D341Med (cell line): ENCODE data around the gene UPP2.

Experiments
- DNase-seq: peaks from one replicate; pipeline ENCODE4 v3.0.0; 2012; ENCODE audit warnings: low spot score

UPP2 gene

DNA sequence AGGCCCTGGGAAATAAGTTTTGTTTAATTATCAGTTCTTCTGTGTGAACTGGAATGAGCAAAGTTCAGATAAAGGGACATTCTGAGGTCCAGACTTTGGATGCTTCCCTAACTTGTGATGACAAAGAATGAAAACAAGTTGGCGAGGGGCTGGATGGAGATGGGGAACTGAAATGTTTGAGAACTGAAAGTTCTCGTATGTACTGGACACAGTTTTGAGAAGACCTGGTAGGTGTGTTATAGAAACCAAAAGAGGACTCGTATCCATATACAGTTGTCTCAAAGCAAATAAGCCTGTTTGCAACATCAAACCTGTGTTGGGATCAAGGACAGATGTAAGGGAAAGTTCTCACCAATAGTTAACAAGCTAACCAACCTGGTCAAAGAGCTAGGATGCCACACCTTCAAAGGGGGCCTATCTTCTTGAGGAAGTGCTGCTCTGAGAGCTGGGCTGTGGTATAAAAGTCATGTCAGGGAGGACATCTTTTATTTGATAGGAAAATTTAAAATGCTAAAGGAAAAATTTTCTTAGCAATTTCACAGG is at the start of gene UPP2:
Gene UPP2 (plus strand): TSS at position 493 of the 543 bp plus-strand sequence. CDS start 188 bp downstream, outside the sequence.
- no peak for DNase-seq

GRCh38 chr2:158052761-158053160 is 48.9 kb upstream of the UPP2 start:
- DNase-seq: no peak

DNA sequence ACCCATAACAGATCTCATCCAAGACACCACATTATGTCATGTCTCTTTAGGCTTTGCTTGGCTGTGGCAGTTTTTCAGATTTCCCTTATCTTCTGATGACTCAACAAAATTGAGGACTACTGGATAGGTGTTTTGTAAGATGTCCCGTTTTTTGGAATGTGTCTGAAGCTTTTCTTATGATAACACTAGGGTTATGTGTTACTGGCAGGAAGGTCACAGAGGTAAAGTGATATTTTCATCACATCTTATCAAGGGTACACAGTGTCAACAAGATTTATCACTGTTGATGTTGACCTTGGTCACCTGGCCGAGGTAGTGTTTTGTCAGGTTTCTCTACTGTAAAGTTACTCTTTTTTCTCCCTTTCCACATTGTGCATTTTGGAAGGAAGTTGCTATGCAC is 44.8 kb upstream of the UPP2 start:
- DNase-seq: no peak

DNA sequence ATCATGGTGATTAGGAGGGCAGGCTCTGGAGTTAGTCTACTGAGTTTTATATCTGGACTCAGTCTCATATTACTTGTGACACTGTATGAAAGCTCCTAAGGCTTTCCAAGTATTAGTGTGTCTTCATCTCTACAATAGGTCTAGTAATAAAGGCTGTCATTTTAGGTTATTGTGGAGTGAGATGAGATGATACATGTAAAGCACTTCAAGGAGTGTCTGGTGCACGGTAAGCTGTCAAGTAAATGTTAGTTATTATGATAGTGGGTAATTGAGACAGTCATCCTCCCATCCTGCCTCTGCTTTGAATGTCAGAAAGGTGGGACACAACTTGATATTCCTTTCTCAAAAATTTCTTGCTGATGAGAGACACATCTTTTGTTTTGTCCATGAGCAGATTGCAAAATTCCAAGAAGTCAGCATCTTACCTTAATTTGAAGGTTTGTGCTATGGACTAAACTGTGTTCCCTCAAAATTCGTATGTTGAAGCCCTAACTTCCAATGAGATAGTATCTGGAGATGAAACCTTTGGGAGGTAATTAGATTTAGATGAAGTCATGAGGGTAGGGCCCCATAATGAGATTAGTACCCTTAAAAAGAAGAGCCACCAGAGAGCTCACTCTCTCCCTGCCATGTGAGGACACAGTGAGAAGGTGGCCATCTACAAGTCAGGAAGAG is 41.4 kb upstream of the UPP2 start:
- DNase-seq: no peak

DNA sequence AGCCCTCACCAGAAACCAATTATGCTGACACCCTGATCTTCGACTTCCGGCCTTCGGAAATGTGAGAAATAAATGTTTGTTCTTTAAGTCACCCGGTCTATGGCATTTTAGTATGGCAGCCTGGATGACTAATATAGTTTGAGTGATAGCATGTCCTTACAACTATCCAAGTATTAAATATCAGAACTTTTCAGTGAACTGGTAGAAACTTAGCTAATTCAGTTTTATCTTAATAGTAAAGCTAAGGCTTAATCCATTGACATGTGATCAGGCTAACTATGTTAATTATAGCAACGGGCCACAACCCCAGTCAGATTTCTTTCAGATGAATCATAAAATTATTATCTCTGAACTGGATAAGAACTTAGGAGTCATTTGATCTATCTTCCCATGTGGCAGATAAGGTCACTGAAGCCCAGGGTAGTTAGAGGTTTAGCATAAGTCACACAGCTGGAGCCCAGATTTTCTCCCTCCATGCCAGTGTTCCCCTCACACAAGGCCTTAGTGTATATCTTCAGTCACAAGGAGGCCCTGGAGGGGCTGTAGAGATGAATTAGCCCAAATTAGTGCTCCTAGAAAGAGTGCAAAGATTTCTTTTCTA is 40.7 kb upstream of the UPP2 start:
- no peak for DNase-seq

GRCh38 chr2:158061763-158062162 is 39.9 kb upstream of the UPP2 start:
- no peak for DNase-seq

GRCh38 chr2:158066046-158066713 is 35.5 kb upstream of the UPP2 start:
- DNase-seq: no peak

DNA sequence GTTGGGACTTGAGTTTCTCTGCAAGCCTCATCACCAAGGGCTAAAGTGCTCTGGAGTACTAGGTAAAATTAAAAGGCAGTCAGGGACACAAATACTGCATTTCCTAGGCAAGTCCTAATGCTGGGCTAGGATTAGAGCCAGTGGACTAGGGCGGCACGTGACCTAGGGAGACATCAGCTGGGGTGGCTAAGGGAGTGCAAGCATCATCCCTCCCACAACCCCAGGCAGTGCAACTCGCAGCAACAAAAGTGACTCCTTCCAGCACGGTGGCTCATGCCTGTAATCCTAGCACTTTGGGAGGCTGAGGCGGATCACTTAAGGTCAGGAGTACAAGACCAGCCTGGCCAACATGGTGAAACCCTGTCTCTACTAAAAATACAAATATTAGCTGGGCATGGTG is 30.7 kb upstream of the UPP2 start:
- no peak for DNase-seq

DNA sequence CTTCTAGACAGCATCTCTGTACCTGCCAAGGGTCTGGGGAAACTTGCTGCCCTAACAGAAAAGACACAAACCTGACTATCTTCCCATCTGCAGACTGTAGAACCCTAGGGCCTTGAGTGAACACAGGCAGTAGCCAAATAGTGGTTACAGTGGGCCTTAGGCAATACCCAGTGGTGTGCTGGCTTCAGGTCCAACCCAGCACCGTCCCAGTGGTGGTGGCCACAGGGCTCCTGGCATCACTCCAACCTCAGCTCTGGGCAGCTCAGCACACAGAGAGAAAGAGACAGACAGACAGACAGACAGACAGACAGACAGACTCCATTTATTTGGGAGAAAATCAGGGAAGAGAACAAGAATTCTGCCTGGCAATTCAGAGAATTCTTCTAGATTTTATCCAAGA is 29.3 kb upstream of the UPP2 start:
- DNase-seq: no peak

- no peak for DNase-seq
Observed at GRCh38 chr2:158079672-158080071, 22.0 kb upstream of the UPP2 start.

- DNase-seq: no peak
Observed at GRCh38 chr2:158088093-158088492, 13.6 kb upstream of the UPP2 start.

DNA sequence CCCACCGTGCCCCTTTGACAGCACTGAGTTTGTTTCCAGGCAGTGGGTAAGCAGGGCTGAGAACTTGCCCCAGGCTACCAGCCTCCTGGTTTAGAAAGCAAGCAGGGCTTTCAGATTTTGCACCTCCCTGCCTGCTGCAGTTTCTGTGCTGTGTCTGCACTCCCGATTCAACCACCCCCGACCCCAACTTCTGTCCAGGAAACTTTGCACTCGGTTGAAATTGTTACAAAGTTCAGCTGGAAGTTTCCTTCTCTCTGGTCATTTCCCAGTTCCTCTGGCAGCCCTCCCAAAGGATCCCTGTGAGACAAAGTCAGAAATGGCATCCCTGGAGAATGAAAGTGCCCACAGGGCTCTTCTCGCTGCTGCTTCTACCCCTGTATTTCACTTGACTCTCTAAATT is 12.4 kb upstream of the UPP2 start:
- DNase-seq: no peak

DNA sequence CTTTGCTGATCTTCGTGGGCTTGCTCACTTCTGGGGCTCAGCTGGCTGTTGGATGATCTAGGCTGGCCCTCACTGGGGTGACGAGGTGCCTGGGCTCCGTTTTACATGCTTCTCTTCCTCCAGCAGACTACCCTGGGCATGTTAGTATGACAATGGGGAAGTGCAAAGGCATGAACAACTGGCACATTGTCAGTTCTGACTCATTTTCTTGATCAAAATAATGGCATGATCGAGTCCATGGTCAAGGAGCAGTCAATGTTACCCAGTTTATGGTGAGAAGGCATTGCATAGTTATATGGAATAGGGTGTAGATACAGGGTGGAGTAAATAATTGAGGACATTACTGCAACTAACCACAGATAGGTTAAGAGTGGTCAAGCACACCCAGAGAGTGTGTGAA is 10.0 kb upstream of the UPP2 start:
- no peak for DNase-seq

DNA sequence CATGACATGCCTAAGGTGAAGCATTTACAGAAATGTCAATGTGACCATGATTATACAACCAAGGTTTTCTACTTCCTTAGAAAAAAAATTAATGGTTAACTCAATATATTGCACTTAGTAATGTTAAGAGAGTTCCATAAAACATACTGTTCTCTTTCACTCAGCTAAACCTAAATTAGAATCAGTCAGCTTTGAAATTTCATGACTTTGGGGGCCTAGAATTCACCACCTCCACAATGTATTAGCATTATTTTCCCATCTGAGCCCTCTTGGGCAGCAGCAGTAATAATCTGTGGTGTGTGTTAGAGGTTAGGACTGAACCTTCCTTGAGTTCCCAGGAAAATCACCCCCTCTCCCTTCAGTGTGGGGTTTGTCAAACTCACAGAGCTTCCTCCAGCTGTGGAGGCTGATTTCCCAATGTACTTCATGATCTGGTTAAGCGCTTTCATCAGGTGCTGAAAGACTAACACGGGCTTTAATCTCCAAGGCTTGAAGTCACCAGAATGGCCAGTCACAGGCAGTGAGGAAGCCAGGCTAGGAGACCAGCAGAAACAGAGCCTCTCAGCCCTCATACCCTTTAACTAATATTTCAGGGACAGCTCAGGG is 7.1 kb upstream of the UPP2 start:
- DNase-seq: no peak

GRCh38 chr2:158095269-158095668 is 6.4 kb upstream of the UPP2 start:
- no peak for DNase-seq

DNA sequence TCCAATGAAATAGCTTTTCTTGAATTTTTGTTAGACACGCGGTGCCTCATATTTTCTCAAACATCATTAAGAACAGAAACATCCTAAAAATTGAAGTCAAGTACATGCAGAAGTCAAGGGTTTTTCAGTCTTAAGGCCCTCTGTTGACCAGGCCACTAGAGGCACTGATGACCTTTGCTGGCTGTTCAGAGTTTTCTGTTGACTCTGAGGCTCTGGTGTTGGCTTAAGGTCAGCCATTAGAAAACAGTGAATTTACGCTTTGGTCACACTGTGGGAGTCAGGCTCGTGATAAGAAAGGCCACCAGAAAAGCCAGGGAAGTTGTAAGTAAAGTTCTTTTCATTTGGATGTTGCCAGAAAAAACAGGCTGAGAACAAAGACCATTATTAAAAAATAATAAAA is 5.8 kb upstream of the UPP2 start:
- no peak for DNase-seq

DNA sequence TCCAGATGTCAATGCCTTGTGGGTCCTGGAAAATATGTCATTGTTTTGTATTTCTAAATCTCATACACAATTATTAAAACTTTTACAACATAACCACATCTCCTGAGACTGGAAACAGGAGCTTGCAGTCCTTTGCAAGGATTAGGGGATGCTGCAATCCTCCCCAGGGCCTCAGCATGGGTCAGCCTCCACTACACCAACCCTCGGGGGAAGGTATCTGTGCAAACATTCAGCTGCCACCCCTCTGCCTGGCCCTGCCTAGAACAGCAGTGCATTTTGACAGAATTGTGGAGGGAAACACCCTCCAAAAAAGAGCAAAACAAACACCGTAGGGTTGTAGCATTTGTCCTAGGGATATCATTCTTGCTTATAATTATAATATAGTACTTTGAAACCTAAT is 4.2 kb upstream of the UPP2 start:
- DNase-seq: peak; percentile 24

- DNase-seq: no peak
Observed at GRCh38 chr2:158098178-158098577, 3.5 kb upstream of the UPP2 start.

GRCh38 chr2:158099716-158100115 is 2.0 kb upstream of the UPP2 start:
- DNase-seq: no peak

DNA sequence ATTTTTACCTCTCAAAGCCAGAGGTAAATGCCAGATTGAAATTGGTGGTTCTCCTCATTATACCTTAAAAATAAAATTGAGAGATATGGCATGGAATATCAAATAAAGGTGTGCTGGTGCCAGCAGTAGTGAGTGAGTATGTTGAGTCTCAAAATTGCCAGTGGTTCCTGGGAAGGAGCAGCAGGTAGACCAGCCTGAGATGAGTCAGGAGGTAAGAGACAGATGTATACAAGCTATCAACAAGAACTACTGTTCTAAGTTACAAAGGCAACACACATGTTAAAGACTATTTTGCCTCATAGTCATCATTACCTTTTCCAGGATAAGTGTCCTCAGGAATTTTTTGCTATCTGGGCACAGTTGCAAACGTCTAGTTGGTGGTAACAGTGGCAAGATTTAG is 1.3 kb upstream of the UPP2 start:
- DNase-seq: no peak

GRCh38 chr2:158102446-158102845 is 770 bp downstream of the UPP2 start:
- DNase-seq: no peak

- no peak for DNase-seq
Observed at GRCh38 chr2:158103411-158104012, 1.8 kb downstream of the UPP2 start.

DNA sequence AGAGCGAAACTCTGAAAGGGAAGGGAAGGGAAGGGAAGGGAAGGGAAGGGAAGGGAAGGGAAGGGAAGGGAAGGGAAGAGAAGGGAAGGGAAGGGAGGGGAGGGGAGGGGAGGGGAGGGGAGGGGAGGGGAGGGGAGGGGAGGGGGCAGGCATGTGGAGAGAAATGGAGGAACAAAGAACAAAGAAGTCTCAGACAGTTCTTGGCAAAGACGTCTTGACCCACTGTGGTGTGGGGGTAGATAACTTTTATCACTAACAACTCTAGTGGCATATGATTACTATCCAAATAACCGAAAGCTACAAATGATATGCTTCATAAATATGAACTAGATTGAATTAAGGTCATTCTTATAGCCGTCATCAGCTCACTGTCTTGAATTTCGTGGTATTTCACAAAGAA is 3.2 kb downstream of the UPP2 start:
- DNase-seq: no peak
